T-cell (primary cell): ENCODE measurements around the gene EML5. TPM values are rescaled to one million over a fixed set of nuclear protein-coding genes. Genes with fewer than 3 reads are reported as not detected.

ENCODE experiments used
- ATAC-seq, 4 experiments: fragments of 200-7000 bp in 3 of 4; fragments of 150-1000 bp in 1 of 4; cut with Tn5 transposase; replicated peaks in 1 of 4; 1 replicate in 3 of 4; 2 replicates in 1 of 4; pipeline ENCODE4 v1.10.0; 2021; ENCODE audit warnings: moderate library complexity in 3 of 4, mild to moderate bottlenecking in 2 of 4, moderate number of reproducible peaks in 1 of 4
- CTCF ChIA-PET, 2 donors: fragments of 300-600 bp; sonication (Branson Sonifier 250); formaldehyde crosslinking; loops; one replicate each; lab custom pipeline; 2022; ENCODE audit warnings: antibody characterized with exemption in 2 of 2; lab: Charles Lee
- POLR2A ChIA-PET, 2 donors: fragments of 300-600 bp; sonication (Branson Sonifier 250); formaldehyde crosslinking; loops; one replicate each; lab custom pipeline; 2022; ENCODE audit warnings: antibody characterized with exemption in 2 of 2; lab: Charles Lee
- DNase-seq, 35 experiments: peaks; one replicate each; pipeline versions ENCODE4 v3.0.0 to v3.0.0-alpha.2; 2013 to 2023
- H3K27ac ChIP-seq: one replicate; pipeline ENCODE4 v1.5.1; 2013; ENCODE audit warnings: low read length
- H3K27me3 ChIP-seq, 2 experiments: replicated peaks in 1 of 2; 1 replicate in 1 of 2; 2 replicates in 1 of 2; pipeline versions ENCODE4 v1.6.1 to v1.7.0; 2013; ENCODE audit warnings: low read length in 1 of 2, mixed read lengths in 1 of 2; ENCODE audit not compliant: control insufficient read depth in 2 of 2, insufficient read depth in 2 of 2; ENCODE audit errors: extremely low read depth in 1 of 2
- H3K36me3 ChIP-seq, 2 donors: 1 replicate in 1 of 2; 2 replicates in 1 of 2; pipeline versions ENCODE4 v1.6.1 to v1.7.0; 2013; ENCODE audit warnings: low read length in 1 of 2; ENCODE audit not compliant: control insufficient read depth in 2 of 2, insufficient read depth in 1 of 2; ENCODE audit errors: extremely low read depth in 1 of 2
- H3K4me1 ChIP-seq, 2 experiments: 1 replicate in 1 of 2; 2 replicates in 1 of 2; pipeline versions ENCODE4 v1.6.1 to v1.7.0; 2013; ENCODE audit warnings: low read length in 2 of 2, mixed read lengths in 1 of 2; ENCODE audit not compliant: insufficient read depth in 2 of 2, control insufficient read depth in 1 of 2; ENCODE audit errors: extremely low read depth in 1 of 2
- H3K4me3 ChIP-seq, 2 donors: 1 replicate in 1 of 2; 2 replicates in 1 of 2; pipeline versions ENCODE4 v1.5.1 to v1.7.0; 2013; ENCODE audit warnings: mild to moderate bottlenecking in 2 of 2, low read length in 1 of 2, moderate library complexity in 1 of 2; ENCODE audit not compliant: control insufficient read depth in 1 of 2; ENCODE audit errors: extremely low read depth in 1 of 2
- H3K9me3 ChIP-seq: 2 replicates; pipeline ENCODE4 v1.7.0; 2013
- H3K27ac Mint-ChIP-seq, 2 donors: one replicate each; pipeline ENCODE4 v1.8.0; 2020 to 2021; ENCODE audit warnings: mild to moderate bottlenecking in 2 of 2, mixed read lengths in 2 of 2
- H3K27me3 Mint-ChIP-seq, 2 donors: one replicate each; pipeline ENCODE4 v1.8.0; 2021 to 2022; ENCODE audit warnings: mixed read lengths in 2 of 2
- H3K36me3 Mint-ChIP-seq: one replicate; pipeline ENCODE4 v1.8.0; 2021; ENCODE audit warnings: mixed read lengths
- H3K4me1 Mint-ChIP-seq, 3 donors: one replicate each; pipeline ENCODE4 v1.8.0; 2020 to 2022; ENCODE audit warnings: mixed read lengths in 3 of 3, mild to moderate bottlenecking in 1 of 3
- H3K4me3 Mint-ChIP-seq, 3 donors: one replicate each; pipeline ENCODE4 v1.8.0; 2020 to 2022; ENCODE audit warnings: mild to moderate bottlenecking in 3 of 3, mixed read lengths in 3 of 3, moderate library complexity in 3 of 3
- H3K9me3 Mint-ChIP-seq, 3 donors: one replicate each; pipeline ENCODE4 v1.8.0; 2020 to 2022; ENCODE audit warnings: mixed read lengths in 3 of 3
- WGBS: methylation state at CpG from one replicate; pipeline ENCODE4 v1.1.5; 2013; ENCODE audit warnings: missing lambda C conversion rate; ENCODE audit not compliant: insufficient coverage; 5-methylcytosine and 5-hydroxymethylcytosine counted together
- total RNA-seq, 35 experiments: library from RNA in 6 of 35; stranded (reverse) in 6 of 35; fragments of 120-200 nt in 1 of 35; gene quantifications; one replicate each; pipeline versions ENCODE4 v1.2.1 to v1.2.4 and lab custom pipeline; 2013 to 2026

EML5 gene
- total RNA-seq (1 to 10 TPM; 4.0 to 5.5 (median 4.9) TPM), total RNA-seq (lab: John Stamatoyannopoulos, UW) (14.5 to 65.8 (median 22.9) reads per million in 29 experiments)
- 6.2 TPM for total RNA-seq (2013)

DNA sequence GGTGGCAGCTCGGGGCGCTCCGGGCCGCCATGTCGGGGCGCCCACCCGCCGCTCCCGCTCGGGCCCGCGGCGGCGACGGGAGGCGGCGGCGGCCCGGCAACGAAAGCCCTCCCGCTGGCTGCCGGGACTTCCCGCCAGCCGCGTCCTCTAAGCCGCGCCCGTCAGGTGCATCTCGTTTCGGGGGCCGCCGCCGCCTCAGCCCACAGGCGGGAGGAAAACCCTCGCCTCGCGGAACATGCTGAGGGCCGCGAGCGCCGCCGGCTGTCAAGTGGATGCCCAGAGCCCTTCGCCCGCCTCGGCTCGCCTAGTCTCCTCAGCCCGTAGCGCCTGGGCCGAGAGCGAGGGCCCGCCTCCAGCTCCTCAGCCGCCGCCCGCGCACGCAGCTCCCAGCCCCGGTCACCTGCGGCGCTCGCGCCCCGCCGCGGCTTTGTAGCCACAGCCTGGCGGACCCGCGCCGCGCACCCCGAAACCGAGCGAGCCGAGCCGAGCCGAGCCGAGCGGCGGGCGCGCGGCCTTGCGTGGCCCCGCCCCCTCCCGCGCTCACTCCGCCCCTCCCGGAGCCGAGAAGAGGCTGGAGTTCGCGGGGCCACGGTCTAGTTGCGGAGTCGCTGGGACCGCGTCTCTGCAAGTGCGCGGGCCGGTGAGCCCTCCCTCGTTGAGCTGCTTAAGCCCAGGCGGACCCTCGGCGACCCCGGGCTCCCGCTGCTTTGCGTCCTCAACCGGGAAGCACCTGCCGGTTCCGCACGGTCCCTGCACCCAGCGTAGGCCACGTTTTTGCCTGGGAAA is at the start of gene EML5:
Gene EML5 (minus strand): TSS at position 481 of the 786 bp plus-strand sequence. CDS start 450 bp downstream, at position 31.
- peak; percentile 84 to 91 (median 84) for ATAC-seq
- under 1% methylated on average over 111 of the region's 111 CpGs for WGBS
- CTCF ChIA-PET, result interaction anchor here (0.6 to 1.1 kb wide), 3 partner anchors 31 to 59 kb away, joined by 3 to 7 read pairs (median 4); partner anchors contain the start of gene TTC8 (in 2 of the 2)

DNA sequence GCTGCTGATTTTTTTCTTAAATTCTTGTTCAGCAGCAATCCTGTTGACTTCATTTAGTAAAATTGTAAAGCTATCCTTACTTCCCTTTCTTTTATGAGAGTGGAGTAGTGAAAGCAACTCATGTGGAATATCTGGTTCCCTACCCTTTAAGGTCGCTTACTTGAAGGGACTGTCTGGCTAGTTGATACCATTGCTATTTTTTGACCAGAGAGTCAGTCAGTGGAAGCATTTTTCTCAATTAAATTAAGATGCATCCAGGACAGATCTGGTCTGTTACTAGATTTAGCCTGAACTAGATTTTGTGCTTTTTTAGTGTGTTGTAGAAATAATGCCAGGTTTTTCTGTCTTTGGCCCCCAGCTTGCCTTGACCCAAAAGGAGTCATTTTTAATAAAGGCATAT is 49.7 kb upstream of the EML5 start:
- Mint-ChIP-seq H3K9me3 (no peaks in the 10 kb centered on the region), H3K4me3 (no peak overlapping the region), H3K4me1 (no peaks in the 10 kb centered on the region), H3K27ac (no peak overlapping the region), H3K27me3 (peaks cover under 1 to 4% of the 10 kb centered on the region in 2 donors), H3K36me3 (peaks cover 16% of the 10 kb centered on the region)
- no peaks in the 10 kb centered on the region for H3K36me3 ChIP-seq
- DNase-seq (no peak), ATAC-seq (no peak)
- H3K27me3 ChIP-seq, result no peaks in the 10 kb centered on the region
- WGBS, result 40% methylated on average over 1 of the region's 1 CpG
- no peaks in the 10 kb centered on the region for H3K4me1 ChIP-seq
- H3K4me3 ChIP-seq, result no peak overlapping the region
- ChIA-PET CTCF (no interaction called here), POLR2A (no interaction called here)
- H3K27ac ChIP-seq, result no peak overlapping the region
- no peaks in the 10 kb centered on the region for H3K9me3 ChIP-seq

More for the DNA sequence above, at the start of gene EML5:
- Histone ChIP-seq H3K27me3 (peaks cover 7 to 10% of the 10 kb centered on the region in 2 experiments), H3K36me3 (no peaks in the 10 kb centered on the region), H3K4me3 (peak within 1 kb of the TSS; percentile 75 to 85), H3K27ac (peak within 1 kb of the TSS; percentile 50), H3K9me3 (no peaks in the 10 kb centered on the region), H3K4me1 (peaks cover 0 to 14% of the 10 kb centered on the region in 2 experiments)
- H3K36me3 Mint-ChIP-seq, result no peaks in the 10 kb centered on the region
- peak; percentile 62 to 91 (median 76) for DNase-seq
- POLR2A ChIA-PET, result no interaction called here
- H3K4me3 Mint-ChIP-seq, result peak within 1 kb of the TSS; percentile 81 to 89 (median 87)
- H3K4me1 Mint-ChIP-seq, result peaks cover 22 to 29% (median 24%) of the 10 kb centered on the region in 3 donors
- H3K27ac Mint-ChIP-seq, result peak within 1 kb of the TSS; percentile 36 to 76
- peaks cover 0 to 3% of the 10 kb centered on the region in 2 donors for H3K27me3 Mint-ChIP-seq
- no peaks in the 10 kb centered on the region for H3K9me3 Mint-ChIP-seq

DNA sequence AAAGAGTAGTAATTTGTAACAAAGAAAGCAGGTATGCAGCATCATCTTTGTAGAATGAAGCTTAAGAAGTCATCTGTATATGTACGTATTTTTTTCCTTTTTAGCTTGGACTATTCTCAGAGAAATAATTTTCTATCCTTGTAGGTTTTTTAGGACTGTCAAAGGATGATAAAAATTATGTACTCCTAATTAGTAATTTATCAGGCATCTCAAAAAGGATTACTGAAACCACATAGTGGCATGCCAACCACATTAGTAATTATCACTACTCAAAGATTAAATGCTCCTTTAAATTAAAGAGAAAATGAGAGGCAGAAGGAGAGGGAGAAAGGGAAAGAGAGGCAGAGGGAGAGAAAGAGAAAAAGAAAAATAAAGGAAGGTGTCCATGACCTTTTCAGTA is 49.0 kb upstream of the EML5 start:
- no peaks in the 10 kb centered on the region for H3K36me3 ChIP-seq
- DNase-seq, result no peak
- Mint-ChIP-seq H3K36me3 (peaks cover 16% of the 10 kb centered on the region), H3K9me3 (no peaks in the 10 kb centered on the region), H3K27ac (no peak overlapping the region), H3K4me1 (no peaks in the 10 kb centered on the region), H3K4me3 (no peak overlapping the region), H3K27me3 (peaks cover 3 to 4% of the 10 kb centered on the region in 2 donors)
- CTCF ChIA-PET, result no interaction called here
- H3K4me3 ChIP-seq, result no peak overlapping the region
- POLR2A ChIA-PET, result no interaction called here
- no peaks in the 10 kb centered on the region for H3K27me3 ChIP-seq
- ATAC-seq, result no peak
- H3K27ac ChIP-seq, result no peak overlapping the region
- H3K9me3 ChIP-seq, result no peaks in the 10 kb centered on the region
- no CpG with 5 or more reads among the region's 1 CpG for WGBS
- H3K4me1 ChIP-seq, result no peaks in the 10 kb centered on the region

DNA sequence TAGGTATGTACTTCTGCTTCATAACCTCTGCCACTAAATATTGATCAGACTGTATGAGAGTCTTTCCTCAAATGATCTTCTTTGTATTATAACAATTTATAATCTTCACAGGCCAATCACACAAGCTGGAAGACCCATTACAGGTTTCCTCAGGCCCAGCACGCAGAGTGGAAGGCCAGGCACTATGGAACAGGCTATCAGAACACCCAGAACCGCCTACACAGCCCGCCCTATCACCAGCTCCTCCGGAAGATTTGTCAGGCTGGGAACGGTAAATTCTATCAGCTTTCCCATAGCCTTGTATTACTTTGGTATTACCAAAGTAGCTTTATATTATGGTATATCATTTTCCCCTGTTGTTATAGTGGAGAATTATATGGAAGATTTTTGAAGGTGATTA is 48.2 kb upstream of the EML5 start:
- POLR2A ChIA-PET, result no interaction called here
- CTCF ChIA-PET, result no interaction called here
- no peak overlapping the region for H3K27ac Mint-ChIP-seq
- Histone ChIP-seq H3K4me3 (no peak overlapping the region), H3K9me3 (no peaks in the 10 kb centered on the region), H3K36me3 (no peaks in the 10 kb centered on the region), H3K27me3 (no peaks in the 10 kb centered on the region), H3K4me1 (no peaks in the 10 kb centered on the region), H3K27ac (no peak overlapping the region)
- peaks cover 16% of the 10 kb centered on the region for H3K36me3 Mint-ChIP-seq
- DNase-seq (no peak), ATAC-seq (no peak)
- no peak overlapping the region for H3K4me3 Mint-ChIP-seq
- peaks cover 3 to 4% of the 10 kb centered on the region in 2 donors for H3K27me3 Mint-ChIP-seq
- WGBS, result no CpG with 5 or more reads among the region's 5 CpGs
- no peaks in the 10 kb centered on the region for H3K9me3 Mint-ChIP-seq
- H3K4me1 Mint-ChIP-seq, result no peaks in the 10 kb centered on the region

DNA sequence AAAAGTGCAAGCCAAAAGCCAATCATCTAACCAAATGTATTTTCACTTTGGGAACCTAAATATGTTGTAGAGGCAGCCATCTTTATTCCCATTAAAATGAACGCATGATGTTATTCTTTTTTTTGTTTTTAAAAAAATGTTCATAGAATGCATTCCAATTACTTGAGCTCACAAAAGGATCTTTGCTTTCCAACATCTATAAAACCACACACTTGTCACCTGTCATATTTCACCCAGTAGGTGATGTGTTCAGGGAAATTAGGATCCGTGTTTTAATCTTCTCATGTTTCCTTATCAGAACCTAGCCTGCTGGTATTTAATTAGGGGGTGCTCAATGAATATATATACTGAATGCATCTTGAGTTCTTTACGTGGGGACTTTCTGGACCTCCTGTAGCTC is 45.3 kb upstream of the EML5 start:
- H3K4me3 Mint-ChIP-seq, result no peak overlapping the region
- Histone ChIP-seq H3K27me3 (no peaks in the 10 kb centered on the region), H3K9me3 (no peaks in the 10 kb centered on the region), H3K27ac (no peak overlapping the region), H3K36me3 (no peaks in the 10 kb centered on the region), H3K4me1 (no peaks in the 10 kb centered on the region), H3K4me3 (no peak overlapping the region)
- DNase-seq (no peak), ATAC-seq (no peak)
- no peaks in the 10 kb centered on the region for H3K9me3 Mint-ChIP-seq
- 80% methylated on average over 1 of the region's 3 CpGs for WGBS
- ChIA-PET POLR2A (no interaction called here), CTCF (interaction anchor here in 1 of 2 donors (0.6 kb wide), 1 partner anchor 14 kb away, joined by 3 read pairs; no protein-coding TSS in a partner anchor)
- H3K27ac Mint-ChIP-seq, result no peak overlapping the region
- H3K36me3 Mint-ChIP-seq, result peaks cover 16% of the 10 kb centered on the region
- peaks cover 3 to 7% of the 10 kb centered on the region in 2 donors for H3K27me3 Mint-ChIP-seq
- no peaks in the 10 kb centered on the region for H3K4me1 Mint-ChIP-seq

DNA sequence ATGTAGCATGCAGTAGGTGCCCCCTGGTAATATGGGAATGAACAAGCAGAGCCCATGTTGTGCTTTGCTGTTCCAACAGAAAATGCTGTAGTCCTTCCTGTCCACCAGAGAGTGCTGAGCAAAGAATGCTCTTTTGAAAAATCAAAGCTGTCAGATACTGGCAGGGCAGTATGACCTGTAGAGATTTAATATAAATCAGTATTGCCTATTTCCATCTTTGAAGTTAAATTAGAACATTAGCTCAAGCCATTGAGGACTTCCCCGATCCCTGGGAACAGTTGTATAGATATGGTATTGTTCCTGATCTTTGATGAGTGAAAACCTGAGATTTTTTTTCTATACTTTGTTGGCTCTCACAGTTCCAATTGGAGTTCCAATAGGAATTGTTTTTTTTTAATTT is 44.7 kb upstream of the EML5 start:
- Histone ChIP-seq H3K36me3 (no peaks in the 10 kb centered on the region), H3K27ac (no peak overlapping the region), H3K9me3 (no peaks in the 10 kb centered on the region), H3K4me3 (no peak overlapping the region), H3K4me1 (no peaks in the 10 kb centered on the region), H3K27me3 (no peaks in the 10 kb centered on the region)
- Mint-ChIP-seq H3K9me3 (no peaks in the 10 kb centered on the region), H3K27me3 (peaks cover 3 to 7% of the 10 kb centered on the region in 2 donors), H3K4me3 (no peak overlapping the region), H3K27ac (no peak overlapping the region), H3K36me3 (peaks cover 16% of the 10 kb centered on the region), H3K4me1 (no peaks in the 10 kb centered on the region)
- ChIA-PET POLR2A (no interaction called here), CTCF (interaction anchor here in 1 of 2 donors (0.6 kb wide), 1 partner anchor 14 kb away, joined by 3 read pairs; no protein-coding TSS in a partner anchor)
- DNase-seq (no peak), ATAC-seq (no peak)
- no CpG with 5 or more reads among the region's 1 CpG for WGBS
